Epithelial cell of esophagus (primary cell): ENCODE data around the gene COCH.

Source experiments
- DNase-seq: peaks from one replicate; pipeline ENCODE4 v3.0.0; 2010; ENCODE audit warnings: low read depth
- H3K4me3 ChIP-seq: 2 replicates; pipeline ENCODE4 v1.5.1; 2011; ENCODE audit warnings: mild to moderate bottlenecking, low read length, control low read depth
- TF ChIP-seq, protein P1 (sequence below): IDR thresholded peaks from 2 replicates; pipeline ENCODE4 v1.5.1; 2011; ENCODE audit warnings: low read depth, mild to moderate bottlenecking, low read length, control low read depth, inconsistent platforms; ENCODE audit not compliant: insufficient read depth; ENCODE audit errors: missing control alignments

Gene COCH

DNA sequence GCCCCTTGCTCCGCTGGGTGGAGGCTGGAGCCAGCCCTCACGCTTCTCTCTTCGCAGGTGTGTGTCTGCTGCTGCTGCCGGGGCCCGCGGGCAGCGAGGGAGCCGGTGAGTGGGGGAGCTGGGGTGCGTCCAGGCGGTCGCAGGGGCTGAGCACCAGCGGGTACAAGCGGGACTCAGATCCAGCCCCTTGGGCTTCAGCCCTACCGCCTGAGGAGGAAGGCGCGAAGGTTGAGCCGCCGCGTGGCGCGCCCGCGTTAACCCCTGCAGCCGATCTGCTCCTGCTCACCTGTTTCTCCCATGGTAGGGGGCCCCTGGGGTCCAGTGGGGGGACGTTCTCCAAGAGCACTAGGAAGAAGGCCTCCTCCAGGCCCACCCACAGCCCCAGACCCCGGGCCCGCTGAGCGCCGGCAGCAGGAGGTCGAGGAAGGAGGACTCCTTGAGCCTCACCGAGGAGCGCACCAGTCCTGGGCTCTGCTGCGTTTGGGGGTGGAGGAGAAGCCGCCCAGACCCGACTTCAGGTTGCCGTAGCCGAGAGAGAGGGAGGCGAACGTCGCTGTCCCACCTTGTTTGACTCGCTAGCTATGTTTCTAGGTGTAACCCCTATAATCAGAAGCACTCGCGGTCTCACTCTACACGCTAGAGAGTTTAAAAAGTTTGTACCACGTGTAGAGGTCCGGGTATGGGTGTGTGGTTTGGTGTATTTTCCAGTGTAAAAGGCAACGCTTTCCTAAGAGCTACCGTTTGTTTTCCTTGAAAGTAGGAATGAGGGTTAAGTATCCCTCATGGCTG, 834 bp downstream of the COCH start:
- TF ChIP-seq, protein P1, sequence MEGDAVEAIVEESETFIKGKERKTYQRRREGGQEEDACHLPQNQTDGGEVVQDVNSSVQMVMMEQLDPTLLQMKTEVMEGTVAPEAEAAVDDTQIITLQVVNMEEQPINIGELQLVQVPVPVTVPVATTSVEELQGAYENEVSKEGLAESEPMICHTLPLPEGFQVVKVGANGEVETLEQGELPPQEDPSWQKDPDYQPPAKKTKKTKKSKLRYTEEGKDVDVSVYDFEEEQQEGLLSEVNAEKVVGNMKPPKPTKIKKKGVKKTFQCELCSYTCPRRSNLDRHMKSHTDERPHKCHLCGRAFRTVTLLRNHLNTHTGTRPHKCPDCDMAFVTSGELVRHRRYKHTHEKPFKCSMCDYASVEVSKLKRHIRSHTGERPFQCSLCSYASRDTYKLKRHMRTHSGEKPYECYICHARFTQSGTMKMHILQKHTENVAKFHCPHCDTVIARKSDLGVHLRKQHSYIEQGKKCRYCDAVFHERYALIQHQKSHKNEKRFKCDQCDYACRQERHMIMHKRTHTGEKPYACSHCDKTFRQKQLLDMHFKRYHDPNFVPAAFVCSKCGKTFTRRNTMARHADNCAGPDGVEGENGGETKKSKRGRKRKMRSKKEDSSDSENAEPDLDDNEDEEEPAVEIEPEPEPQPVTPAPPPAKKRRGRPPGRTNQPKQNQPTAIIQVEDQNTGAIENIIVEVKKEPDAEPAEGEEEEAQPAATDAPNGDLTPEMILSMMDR = no peak
- peak overlapping the region; percentile 37 for H3K4me3 ChIP-seq
- DNase-seq = no peak

DNA sequence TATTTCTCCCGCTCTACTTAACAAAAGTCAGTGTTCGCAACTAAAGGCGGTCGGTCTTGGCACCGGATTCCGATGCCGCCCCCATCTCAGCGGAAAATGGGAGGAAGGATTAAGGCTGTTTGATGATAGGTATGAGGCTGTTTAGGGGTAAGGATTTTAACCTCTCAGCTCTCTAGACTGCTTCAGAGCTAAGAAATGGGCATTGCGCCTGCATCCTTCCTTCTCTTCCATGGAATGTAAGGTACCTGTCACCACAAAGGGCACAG, 1.4 kb downstream of the COCH start:
- no peak overlapping the region for H3K4me3 ChIP-seq
- TF ChIP-seq, protein P1 = no peak

DNA sequence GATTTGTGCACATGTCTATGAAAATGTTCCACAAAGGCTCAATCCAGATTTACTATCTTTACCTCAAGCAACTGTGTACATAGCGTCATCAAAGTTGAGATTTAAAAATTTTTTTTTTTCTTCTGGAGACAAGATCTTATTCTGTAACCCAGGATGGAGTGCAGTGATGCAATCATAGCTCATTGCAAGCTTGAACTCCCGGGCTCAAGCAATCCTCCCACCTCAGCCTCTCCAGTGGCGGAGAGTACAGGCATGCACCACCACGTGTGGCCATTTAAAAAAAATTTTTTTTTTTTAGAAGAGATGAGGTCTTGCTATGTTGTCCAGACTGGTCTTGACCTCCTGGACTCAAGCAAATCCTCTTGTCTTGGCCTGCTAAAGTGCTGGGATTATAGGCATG, 2.3 kb downstream of the COCH start:
- no peak overlapping the region for H3K4me3 ChIP-seq
- TF ChIP-seq, protein P1 = no peak
- no peak for DNase-seq

More for the DNA sequence above, 1.4 kb downstream of the COCH start:
- DNase-seq = no peak

DNA sequence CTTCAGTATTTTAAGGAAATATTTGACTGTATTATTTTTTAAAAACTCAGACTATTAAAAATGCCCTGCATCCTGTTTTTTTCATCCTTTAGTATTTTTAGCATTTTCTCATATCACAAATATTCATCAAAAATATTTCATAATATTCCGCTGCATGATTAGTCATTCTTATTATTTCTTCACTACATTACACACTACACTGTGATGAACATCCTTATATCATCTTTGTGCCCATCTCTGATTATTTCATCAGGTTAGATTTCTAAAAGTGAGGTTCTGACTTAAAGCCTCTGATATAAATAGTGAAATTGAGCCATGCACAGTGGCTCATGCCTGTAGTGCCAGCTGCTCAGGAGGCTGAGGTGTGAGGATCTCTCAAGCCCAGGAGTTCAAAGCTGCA, 8.1 kb downstream of the COCH start:
- TF ChIP-seq, protein P1 = no peak
- no peak overlapping the region for H3K4me3 ChIP-seq
- DNase-seq = peak; percentile 30

DNA sequence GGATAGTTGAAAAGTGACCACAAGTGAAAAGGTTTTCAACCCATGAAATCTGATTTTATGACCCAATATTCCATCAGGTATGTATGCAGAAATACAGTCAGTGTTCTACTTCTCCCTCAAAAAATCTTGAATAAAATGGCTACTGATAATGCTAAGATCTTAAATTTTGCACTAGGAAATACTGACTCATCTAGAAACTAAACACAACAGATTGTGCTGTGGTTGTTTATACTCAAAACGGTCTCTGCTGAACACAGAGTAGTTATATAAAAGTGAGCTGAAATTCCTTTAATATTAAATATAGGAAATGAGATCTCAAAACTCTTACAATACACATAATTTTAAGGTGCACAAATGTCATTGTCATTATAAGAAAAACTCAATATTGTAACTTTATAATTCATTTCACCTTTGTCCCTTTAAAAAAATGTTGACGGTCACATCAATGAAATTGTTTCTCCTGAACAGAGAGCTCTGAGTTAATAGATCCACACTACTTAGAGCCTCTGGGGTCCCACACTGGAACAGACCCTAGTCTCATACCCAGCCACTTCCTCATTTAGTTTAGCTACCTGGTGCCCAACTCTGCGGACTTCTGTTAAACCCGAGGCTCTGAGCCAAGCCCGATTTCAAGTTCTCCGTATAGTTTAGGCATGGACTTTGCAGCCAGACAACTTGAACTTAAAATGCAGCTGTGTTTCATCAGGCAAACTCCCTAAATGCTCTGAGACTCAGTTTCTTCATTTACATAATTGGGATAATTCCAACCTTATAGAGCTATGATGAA, 9.3 kb downstream of the COCH start:
- no peak for DNase-seq
- TF ChIP-seq, protein P1 = no peak
- H3K4me3 ChIP-seq = no peak overlapping the region

DNA sequence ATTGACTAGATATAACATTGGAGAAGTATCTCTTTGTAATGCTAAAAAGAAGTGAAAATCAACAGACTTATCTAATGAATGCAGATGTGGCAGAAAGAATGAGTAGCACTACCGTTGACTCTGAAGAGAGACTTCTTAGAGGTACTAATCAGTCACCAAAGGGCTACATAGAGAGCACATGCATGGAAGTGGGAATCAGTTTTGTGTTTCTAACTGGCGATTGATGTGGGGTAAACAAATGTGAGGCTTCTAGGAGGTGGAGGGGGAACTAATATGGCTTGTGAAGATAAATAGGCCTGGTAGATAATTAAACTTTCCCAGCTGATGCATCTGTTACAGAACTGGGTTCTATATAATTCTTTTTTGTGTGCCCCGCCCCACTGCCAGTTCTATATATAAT, 10.5 kb downstream of the COCH start:
- DNase-seq = no peak
- TF ChIP-seq, protein P1 = no peak
- H3K4me3 ChIP-seq = no peak overlapping the region
